Heart right ventricle (tissue), 16 donors: Measurements from ENCODE around the gene RHEBL1. TPM values are rescaled to one million over a fixed set of nuclear protein-coding genes. Genes with fewer than 3 reads are reported as not detected.
"Not testable (repeated sequence)": the region's sequence is repeated elsewhere in the genome, so short reads cannot be mapped to it uniquely, and the experiment has no call there.

Experiments used
- ATAC-seq, 8 donors: fragments of 200-7000 bp; cut with Tn5 transposase; one replicate each; pipeline ENCODE4 v1.9.1; 2020; ENCODE audit warnings: mild to moderate bottlenecking in 8 of 8, moderate library complexity in 8 of 8, moderate number of reproducible peaks in 1 of 8
- DNase-seq, 2 donors: peaks; one replicate each; pipeline ENCODE4 v3.0.0-alpha.2; 2020
- H3K27ac ChIP-seq, 10 donors: fragments of 200-600 bp; sonication (generic) in 2 of 10; one replicate each; pipeline versions ENCODE4 v1.5.0 to v1.8.0; 2020 to 2022; ENCODE audit warnings: mild to moderate bottlenecking in 3 of 10
- H3K27me3 ChIP-seq, 7 donors: fragments of 200-600 bp; one replicate each; pipeline ENCODE4 v1.8.0; 2021 to 2022; ENCODE audit warnings: mild to moderate bottlenecking in 2 of 7
- H3K36me3 ChIP-seq, 9 donors: fragments of 200-600 bp; sonication (generic) in 1 of 9; one replicate each; pipeline versions ENCODE4 v1.5.0 to v1.8.0; 2020 to 2022; ENCODE audit warnings: mild to moderate bottlenecking in 2 of 9
- H3K4me1 ChIP-seq, 9 donors: fragments of 200-600 bp; sonication (generic) in 1 of 9; one replicate each; pipeline versions ENCODE4 v1.5.0 to v1.8.0; 2020 to 2022; ENCODE audit warnings: mild to moderate bottlenecking in 4 of 9
- H3K4me3 ChIP-seq, 10 donors: fragments of 200-600 bp; sonication (generic) in 2 of 10; one replicate each; pipeline versions ENCODE4 v1.5.0 to v1.8.0; 2020 to 2022; ENCODE audit warnings: mild to moderate bottlenecking in 7 of 10, moderate library complexity in 2 of 10
- H3K9me3 ChIP-seq, 11 donors: fragments of 200-600 bp in 10 of 11; sonication (generic) in 2 of 11; one replicate each; pipeline versions ENCODE4 v1.5.0 to v1.8.0; 2013 to 2022; ENCODE audit warnings: mild to moderate bottlenecking in 2 of 11, control low read depth in 1 of 11, moderate library complexity in 1 of 11
- WGBS, 2 donors: extraction: QIAGEN DNeasy Blood & Tissue Kit; methylation state at CpG; one replicate each; pipeline ENCODE4 v1.1.7; 2013; ENCODE audit warnings: inconsistent platforms in 1 of 2; 5-methylcytosine and 5-hydroxymethylcytosine counted together
- intact Hi-C, 10 donors: fragments of 100-400 bp; cut with DNase I; formaldehyde crosslinking; loops; one replicate each; pipeline versions ENCODE4 v1.11.1 to v1.14.2; 2022
- polyA plus RNA-seq, 2 donors: library from polyadenylated mRNA; stranded (reverse); fragments of 200-250 nt; gene quantifications; one replicate each; pipeline ENCODE4 v1.2.3, GENCODE V29; 2013
- total RNA-seq, 10 donors: library from RNA; stranded (reverse); fragmentation: NEBNext Ultra II Directional in 3 of 10; extraction: Animal tissue kit (Norgen Biotek cat#: 25700) in 3 of 10; gene quantifications; one replicate each; pipeline versions ENCODE4 v1.2.1 to v1.2.4, GENCODE V29; 2021 to 2023
- TF ChIP-seq, protein P1 (sequence below), 9 donors: fragments of 200-600 bp; sonication (generic) in 2 of 9; IDR thresholded peaks; one replicate each; pipeline versions ENCODE4 v1.5.0 to v1.8.0; 2021 to 2022; ENCODE audit warnings: antibody characterized with exemption in 9 of 9, mild to moderate bottlenecking in 5 of 9, moderate library complexity in 1 of 9
- donor health status: Arrhythmogenic right ventricular cardiomyopathy.
- donor health status: ischemic (EF 13 %, LVEDD 7.1; RV severe dilation, severe dysfunction).
- donor health status: healthy with polysubstance abuse.
- donor health status: DM: no; HTN: yes; CAD: no.
- donor health status: DM: no; HTN: no; CAD: no.
- donor health status: ischemic (EF 25% LVEDD 6.9; RV normal size, moderate dysfunction).
- donor health status: ischemic (EF 25% LVEDD 5.7; RV mildly dilated, moderate dysfunction).
- donor health status: healthy.
- donor health status: DM: yes; HTN: yes; CAD: no.
- donor health status: Ischemic cardiomyopathy.
- donor health status: ischemic (EF 35%, LVEDD 5.7; RV mildly dilated, moderate dysfunction).
- donor health status: nonischemic (EF 11% LVEDD 7.7; RV severe dilation, severe dysfunction).
- donor health status: DM: yes; HTN: yes; CAD: no.
- donor health status: PGD.
- donor health status: ischemic (EF 29% LVEDD 5.4; RV normal size, mild dysfunction).
- donor health status: nonischemic (EF 23%, LVEDD 6.1; RV moderate dilation, normal function).

Gene RHEBL1
- total and polyA plus RNA-seq, 12 donors = 0.23 to 1.9 (median 0.45) TPM; not detected in 2

GRCh38 chr12:49068879-49069506 is 786 bp downstream of the RHEBL1 start:
- DNase-seq (no peak), ATAC-seq (peak in 1 of 8 donors; percentile 3)
- no peaks in the 10 kb centered on the region for H3K36me3 ChIP-seq
- TF ChIP-seq, protein P1, sequence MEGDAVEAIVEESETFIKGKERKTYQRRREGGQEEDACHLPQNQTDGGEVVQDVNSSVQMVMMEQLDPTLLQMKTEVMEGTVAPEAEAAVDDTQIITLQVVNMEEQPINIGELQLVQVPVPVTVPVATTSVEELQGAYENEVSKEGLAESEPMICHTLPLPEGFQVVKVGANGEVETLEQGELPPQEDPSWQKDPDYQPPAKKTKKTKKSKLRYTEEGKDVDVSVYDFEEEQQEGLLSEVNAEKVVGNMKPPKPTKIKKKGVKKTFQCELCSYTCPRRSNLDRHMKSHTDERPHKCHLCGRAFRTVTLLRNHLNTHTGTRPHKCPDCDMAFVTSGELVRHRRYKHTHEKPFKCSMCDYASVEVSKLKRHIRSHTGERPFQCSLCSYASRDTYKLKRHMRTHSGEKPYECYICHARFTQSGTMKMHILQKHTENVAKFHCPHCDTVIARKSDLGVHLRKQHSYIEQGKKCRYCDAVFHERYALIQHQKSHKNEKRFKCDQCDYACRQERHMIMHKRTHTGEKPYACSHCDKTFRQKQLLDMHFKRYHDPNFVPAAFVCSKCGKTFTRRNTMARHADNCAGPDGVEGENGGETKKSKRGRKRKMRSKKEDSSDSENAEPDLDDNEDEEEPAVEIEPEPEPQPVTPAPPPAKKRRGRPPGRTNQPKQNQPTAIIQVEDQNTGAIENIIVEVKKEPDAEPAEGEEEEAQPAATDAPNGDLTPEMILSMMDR (IDR thresholded peaks at IDR 0.05) = no peak
- peak overlapping the region in 5 of 10 donors; percentile 37 to 74 (median 59) for H3K27ac ChIP-seq
- 18 to 19% methylated on average over 21 of the region's 21 CpGs for WGBS, 2 donors
- H3K9me3 ChIP-seq = no peaks in the 10 kb centered on the region
- H3K4me1 ChIP-seq = peaks cover 7 to 18% (median 12%) of the 10 kb centered on the region in 9 donors
- H3K27me3 ChIP-seq = no peaks in the 10 kb centered on the region
- peak overlapping the region; percentile 51 to 86 (median 68) for H3K4me3 ChIP-seq
- intact Hi-C loops = loop anchor here in 6 of 10 donors (5.0 to 10.0 kb wide), 3 partner anchors 38 to 116 kb away; partner anchors contain the start of gene TUBA1A (in 1 of the 6)

DNA sequence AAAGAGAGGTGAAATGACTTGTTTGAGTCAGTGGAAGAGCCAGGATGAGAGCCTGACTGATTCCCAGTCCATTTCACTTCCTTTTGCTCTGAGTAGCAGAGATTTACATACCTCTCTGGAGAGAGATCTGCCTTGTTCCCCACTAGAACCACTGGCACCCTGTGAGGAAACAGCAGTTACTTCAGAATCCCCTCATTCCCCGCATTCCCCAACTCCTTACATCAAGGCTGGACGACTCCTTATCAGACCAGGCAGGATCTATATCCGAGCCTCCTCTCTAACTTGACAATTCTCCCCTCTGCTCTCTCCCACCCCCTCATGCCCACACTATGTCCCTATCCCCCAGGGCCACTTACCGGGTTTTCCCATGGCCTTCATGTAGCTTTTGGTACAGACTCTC is 3.7 kb downstream of the RHEBL1 start:
- TF ChIP-seq, protein P1 (IDR thresholded peaks at IDR 0.05) = no peak
- no peaks in the 10 kb centered on the region for H3K36me3 ChIP-seq
- ATAC-seq = no peak
- H3K27me3 ChIP-seq = no peaks in the 10 kb centered on the region
- 58 to 61% methylated on average over 4 of the region's 4 CpGs for WGBS, 2 donors
- intact Hi-C loops = loop anchor here in 6 of 10 donors (5.0 to 10.0 kb wide), 3 partner anchors 41 to 119 kb away; partner anchors contain the start of gene TUBA1A (in 1 of the 6)
- no peaks in the 10 kb centered on the region for H3K9me3 ChIP-seq
- H3K4me1 ChIP-seq = peaks cover 7 to 24% (median 20%) of the 10 kb centered on the region in 9 donors
- no peak overlapping the region for H3K4me3 ChIP-seq
- no peak for DNase-seq
- no peak overlapping the region for H3K27ac ChIP-seq

DNA sequence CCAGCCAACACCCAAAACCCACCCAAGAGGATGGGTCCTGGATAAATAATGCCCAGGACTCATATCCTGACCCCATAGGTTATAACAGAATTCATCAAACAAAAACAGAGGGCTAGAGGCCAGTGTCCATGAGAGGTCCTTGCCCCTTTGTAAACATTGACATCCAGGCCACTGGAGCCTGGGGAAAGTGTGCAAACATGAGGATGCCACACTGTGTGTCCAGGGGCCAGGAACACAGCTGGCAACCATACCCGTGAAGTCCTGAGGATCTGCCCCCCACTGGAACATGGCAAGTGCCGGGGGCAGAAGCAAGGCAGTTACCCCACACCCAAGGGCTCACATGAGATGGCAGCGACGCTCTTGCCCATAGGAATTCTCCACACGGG is 5.0 kb downstream of the RHEBL1 start:
- WGBS, 2 donors = 91% methylated on average over 5 of the region's 5 CpGs
- no peak overlapping the region for H3K4me3 ChIP-seq
- DNase-seq = no peak

GRCh38 chr12:49061916-49062315 is 7.9 kb downstream of the RHEBL1 start:
- not testable (repeated sequence) for H3K4me3 ChIP-seq, H3K27ac ChIP-seq, ATAC-seq, DNase-seq, H3K27me3 ChIP-seq, H3K36me3 ChIP-seq, H3K9me3 ChIP-seq
- intact Hi-C loops = loop anchor here in 9 of 10 donors (2.0 to 10.0 kb wide), 9 partner anchors 60 to 505 kb away; partner anchors contain the start of genes MCRS1 (in 1 of the 9), TUBA1A (in 1 of the 9) and TUBA1B (in 1 of the 9)
- peaks cover 9 to 37% (median 28%) of the 10 kb centered on the region in 9 donors for H3K4me1 ChIP-seq
- 89 to 91% methylated on average over 17 of the region's 17 CpGs for WGBS, 2 donors

More for the DNA sequence above, 5.0 kb downstream of the RHEBL1 start:
- Histone ChIP-seq H3K36me3 (no peaks in the 10 kb centered on the region), H3K27me3 (no peaks in the 10 kb centered on the region), H3K27ac (no peak overlapping the region), H3K4me1 (peaks cover 0 to 20% (median 12%) of the 10 kb centered on the region in 9 donors), H3K9me3 (no peaks in the 10 kb centered on the region)
- ATAC-seq = no peak
- TF ChIP-seq, protein P1 (IDR thresholded peaks at IDR 0.05) = no peak
- intact Hi-C loops = loop anchor here in 9 of 10 donors (1.0 to 10.0 kb wide), 13 partner anchors 34 to 503 kb away; partner anchors contain the start of genes MCRS1 (in 1 of the 9), TUBA1A (in 1 of the 9) and TUBA1B (in 1 of the 9)
